C1 segment of cervical spinal cord (tissue), 14 donors: Measurements from ENCODE around the gene KISS1R.

Source experiments
- DNase-seq, 14 donors: peaks; one replicate each; lab custom pipeline; 2025; lab: John Stamatoyannopoulos, UW

Gene KISS1R

DNA sequence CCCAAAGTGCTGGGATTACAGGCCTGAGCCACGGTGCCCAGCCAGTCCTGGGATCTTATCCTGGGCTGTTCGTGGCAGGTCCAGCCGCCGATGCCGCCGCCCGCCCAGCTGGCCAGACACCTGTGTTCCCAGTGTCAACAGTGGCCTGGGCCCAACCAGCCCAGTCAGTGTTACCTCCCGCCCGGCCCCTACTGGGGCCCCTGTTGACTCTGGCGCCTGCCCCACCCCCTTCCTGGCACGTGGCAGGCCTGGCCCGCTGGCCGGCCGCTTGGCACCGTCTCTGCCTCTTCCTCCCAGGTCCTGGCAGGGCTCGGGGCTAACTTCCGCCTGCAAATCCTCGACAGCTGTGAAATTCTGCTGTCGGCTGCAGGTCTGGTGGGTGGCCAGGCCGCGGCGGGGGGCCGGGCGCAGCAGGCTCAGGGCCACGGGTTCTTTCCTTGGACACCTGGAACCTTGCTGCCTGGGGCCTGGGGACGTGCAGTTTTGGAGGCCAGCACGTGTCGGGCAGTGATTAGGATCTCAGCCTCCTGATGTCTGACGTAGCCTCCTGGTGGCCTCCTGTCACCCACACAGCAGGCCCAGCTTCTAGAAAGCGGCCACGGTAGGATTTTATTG is 17.8 kb downstream of the KISS1R start:
- DNase-seq = peak in 13 of 14 donors; percentile 16 to 83 (median 74)

GRCh38 chr19:936175-936546 is 19.0 kb downstream of the KISS1R start:
- no peak for DNase-seq

- no peak for DNase-seq
Measured at GRCh38 chr19:937259-937694, 20.1 kb downstream of the KISS1R start.

- no peak for DNase-seq
Measured at GRCh38 chr19:938233-938923, 21.2 kb downstream of the KISS1R start.

- DNase-seq = no peak
Measured at GRCh38 chr19:939439-939838, 22.3 kb downstream of the KISS1R start.

DNA sequence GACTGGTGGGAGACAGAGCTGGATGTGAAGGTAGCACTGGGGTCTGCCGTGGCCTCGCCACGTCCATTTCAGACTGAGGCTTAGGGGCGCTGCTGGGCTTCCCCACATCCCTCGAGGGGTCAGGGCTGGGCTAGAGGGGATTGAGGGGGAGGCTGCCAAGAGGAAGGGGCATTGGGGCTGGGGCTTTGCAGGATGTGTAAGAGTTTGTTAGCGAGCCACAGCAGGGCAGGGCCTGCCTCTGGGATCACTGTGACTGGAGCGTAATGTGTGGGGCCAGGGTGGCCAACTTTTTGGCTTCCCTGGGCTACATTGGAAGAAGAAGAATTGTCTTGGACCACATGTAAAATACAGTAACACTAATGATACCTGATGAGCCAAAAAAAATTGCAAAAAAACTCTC is 22.8 kb downstream of the KISS1R start:
- DNase-seq = no peak

- DNase-seq = peak in 10 of 14 donors; percentile 24 to 87 (median 54)
Measured at GRCh38 chr19:940591-941291, 23.6 kb downstream of the KISS1R start.

DNA sequence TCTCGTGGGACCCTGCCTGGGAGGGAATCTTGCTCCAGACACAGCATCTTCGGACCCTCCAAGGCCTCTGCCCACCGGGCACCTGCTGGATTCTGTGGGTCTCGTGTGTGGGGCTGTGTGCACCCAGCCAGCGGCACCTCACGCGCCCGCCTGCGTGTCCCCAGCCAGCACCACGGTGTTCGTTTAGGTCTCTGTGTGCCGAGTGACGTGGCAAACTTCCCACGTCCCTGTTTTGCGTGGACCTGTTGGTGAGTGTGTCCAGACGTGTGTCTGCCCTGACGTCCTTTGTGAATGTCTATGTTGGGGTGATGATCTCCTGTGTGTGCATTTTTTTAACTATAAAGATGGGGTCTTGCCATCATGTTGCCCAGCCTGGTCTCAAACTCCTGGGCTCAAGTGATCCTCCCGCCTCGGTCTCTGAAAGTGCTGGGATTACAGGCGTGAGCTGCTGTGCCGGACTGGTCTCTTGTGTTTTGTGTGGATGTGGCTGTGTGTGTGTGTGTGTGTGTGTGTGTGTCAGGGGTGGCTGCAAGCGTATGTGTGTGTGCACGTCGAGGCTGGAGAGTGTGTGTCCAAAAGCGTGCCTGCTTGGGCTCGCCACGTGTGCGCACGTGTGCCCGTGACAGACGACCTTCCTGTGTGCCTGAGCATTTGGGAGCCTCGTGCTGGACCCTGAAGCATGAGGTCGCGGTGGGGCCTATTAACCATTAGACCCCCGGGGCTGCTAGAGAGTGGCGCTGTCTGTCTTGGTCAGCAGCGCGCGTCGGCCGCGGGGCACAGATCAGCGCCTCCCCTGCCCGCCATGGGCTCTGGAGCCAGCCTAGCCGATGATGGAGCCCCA is 24.4 kb downstream of the KISS1R start:
- no peak for DNase-seq

- no peak for DNase-seq
Measured at GRCh38 chr19:942133-942645, 25.1 kb downstream of the KISS1R start.

DNA sequence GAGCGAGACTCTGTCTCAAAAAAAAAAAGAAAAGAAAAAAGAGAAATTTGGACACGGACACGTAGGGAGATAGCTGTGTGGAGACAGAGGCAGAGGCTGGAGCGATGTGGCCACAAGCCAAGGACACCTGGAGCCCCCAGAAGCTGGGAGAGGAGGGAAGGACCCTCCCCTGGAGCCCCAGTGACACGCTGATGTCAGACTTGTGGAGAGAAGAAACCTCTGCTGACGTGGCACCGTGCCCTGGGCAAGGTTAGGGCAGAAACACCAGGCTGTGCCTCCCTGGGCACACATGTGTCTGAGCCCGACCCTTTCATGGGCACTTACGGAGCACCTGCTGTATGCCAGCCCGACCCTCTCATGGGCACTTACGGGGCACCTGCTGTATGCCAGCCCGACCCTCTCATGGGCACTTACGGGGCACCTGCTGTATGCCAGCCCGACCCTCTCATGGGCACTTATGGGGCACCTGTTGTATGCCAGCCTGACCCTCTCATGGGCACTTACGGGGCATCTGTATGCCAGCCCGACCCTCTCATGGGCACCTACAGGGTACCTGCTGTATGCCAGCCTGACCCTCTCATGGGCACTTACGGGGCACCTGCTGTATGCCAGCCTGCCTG is 26.5 kb downstream of the KISS1R start:
- no peak for DNase-seq

GRCh38 chr19:944171-944567 is 27.0 kb downstream of the KISS1R start:
- DNase-seq = peak in 2 of 14 donors; percentile 15 to 20

DNA sequence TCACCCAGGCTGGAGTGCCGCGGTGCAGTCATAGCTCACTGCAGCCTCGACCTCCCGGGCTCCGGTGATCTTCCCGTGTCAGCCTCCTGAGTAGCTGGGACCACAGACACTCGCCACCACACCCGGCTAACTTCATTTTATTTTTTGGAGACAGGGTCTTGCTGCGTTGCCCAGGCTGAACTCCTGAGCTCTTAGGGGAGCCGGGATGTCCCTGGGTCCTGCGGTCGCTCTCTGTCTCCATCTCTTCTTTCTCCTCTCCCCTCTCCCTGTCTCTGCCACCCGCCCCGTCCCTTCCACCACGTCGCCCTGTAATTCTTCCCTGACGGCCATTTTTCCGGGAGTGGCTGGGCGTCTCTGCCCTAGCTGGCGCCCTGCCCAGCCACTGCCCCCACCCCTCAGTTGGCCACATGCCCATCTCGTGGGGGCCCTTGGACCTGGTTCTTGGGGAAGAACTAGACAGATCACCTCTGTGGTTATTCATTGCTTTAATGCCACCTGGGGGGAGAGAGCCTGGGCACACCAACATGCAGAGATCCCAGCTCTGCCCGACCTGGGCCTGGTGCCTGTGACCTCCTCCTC is 27.6 kb downstream of the KISS1R start:
- no peak for DNase-seq

DNA sequence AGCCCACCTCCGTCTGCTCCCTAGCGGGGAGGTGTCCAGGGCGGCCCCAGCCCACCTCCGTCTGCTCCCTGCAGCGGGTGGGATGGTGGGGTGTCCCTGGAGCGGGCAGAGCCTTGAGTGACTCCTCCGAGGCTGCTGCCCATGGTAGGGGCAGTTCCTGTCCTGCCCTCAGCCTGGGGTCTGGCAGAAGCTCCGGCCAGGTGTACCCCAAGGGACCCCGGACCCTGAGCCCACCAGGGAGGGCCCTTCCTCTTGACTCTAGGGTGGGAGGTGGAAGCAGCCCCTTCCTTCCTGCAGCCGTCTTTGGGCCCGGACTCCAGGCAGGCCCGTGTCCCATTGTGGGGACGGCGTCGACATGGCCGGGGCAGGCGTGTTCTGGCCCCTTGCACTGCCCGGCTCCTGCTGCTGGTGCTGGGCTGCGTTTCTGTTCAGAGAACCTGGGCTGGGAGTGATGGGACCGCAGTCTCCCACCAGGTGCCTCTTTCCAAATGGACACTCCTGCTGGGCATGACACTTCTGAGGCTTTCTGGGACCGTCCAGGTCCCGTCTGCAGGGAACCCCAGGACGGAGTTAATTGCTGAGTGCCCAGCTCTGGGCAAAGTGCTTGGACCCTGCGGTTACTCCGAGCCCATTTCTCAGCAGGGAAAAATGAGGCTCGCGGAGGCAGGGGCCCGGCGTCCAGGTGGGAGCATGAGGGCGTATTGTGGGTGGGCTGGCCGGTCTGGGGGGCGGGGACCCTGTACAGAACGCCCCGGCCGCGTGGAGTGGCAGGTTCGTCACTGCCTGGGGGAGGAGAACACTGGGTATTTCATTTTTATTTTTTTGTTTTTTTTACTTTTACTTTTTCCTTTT is 28.5 kb downstream of the KISS1R start:
- DNase-seq = no peak

DNA sequence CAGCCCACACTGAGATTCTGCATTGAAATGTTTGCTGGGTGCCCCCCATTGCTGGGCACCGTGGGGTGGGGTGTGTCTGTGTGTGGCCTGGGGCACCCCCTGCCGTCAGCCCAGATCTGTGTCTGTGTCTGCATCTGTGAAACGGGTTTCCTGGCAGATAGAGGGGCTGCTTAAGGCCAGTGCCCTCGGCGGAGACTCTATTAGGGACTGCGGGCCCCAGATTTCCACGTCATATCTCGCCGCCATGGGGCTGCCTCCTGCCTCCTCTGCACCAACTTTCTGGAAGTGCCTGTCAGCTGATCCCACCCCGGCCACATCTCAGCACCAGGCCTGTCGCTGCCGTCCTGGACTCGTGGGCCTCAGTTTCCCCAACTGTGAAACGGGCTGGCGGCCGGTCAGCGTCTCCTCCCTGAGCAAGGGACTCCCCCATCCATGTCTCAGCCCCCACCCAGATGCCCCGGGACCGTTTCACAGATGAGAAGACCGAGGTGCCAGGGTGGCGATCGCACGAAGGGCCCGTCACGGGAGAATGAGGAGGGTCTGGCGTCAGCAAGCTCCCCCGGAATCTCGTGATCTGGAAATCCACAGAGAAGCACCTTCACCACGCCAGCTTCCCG is 30.1 kb downstream of the KISS1R start:
- no peak for DNase-seq

GRCh38 chr19:947707-948539 is 30.8 kb downstream of the KISS1R start:
- DNase-seq = peak in 10 of 14 donors; percentile 8 to 64 (median 38)

GRCh38 chr19:948842-949496 is 31.8 kb downstream of the KISS1R start:
- no peak for DNase-seq

GRCh38 chr19:950352-951066 is 33.4 kb downstream of the KISS1R start:
- no peak for DNase-seq
